Osteocyte (in vitro differentiated cells): Measurements from ENCODE around the gene NATD1. TPM values are rescaled to one million over a fixed set of nuclear protein-coding genes. Genes with fewer than 3 reads are reported as not detected.
A peak's percentile ranks its signal among the peaks of the same experiment; 100 is the strongest.

Experiments
- DNase-seq: peaks from one replicate; pipeline ENCODE4 v3.0.0; 2021; ENCODE audit warnings: mixed read lengths; ENCODE audit not compliant: unreplicated experiment; ENCODE audit errors: extremely low spot score
- H3K27ac Mint-ChIP-seq: one replicate; pipeline ENCODE4 v1.8.0; 2021; ENCODE audit warnings: mild to moderate bottlenecking, mixed read lengths; ENCODE audit not compliant: unreplicated experiment
- H3K27me3 Mint-ChIP-seq: one replicate; pipeline ENCODE4 v1.8.0; 2021; ENCODE audit warnings: mixed read lengths; ENCODE audit not compliant: unreplicated experiment
- H3K36me3 Mint-ChIP-seq: one replicate; pipeline ENCODE4 v1.8.0; 2021; ENCODE audit warnings: mixed read lengths; ENCODE audit not compliant: unreplicated experiment
- H3K4me1 Mint-ChIP-seq: one replicate; pipeline ENCODE4 v1.8.0; 2021; ENCODE audit warnings: mixed read lengths; ENCODE audit not compliant: unreplicated experiment
- H3K4me3 Mint-ChIP-seq: one replicate; pipeline ENCODE4 v1.8.0; 2021; ENCODE audit warnings: mild to moderate bottlenecking, moderate library complexity, mixed read lengths; ENCODE audit not compliant: unreplicated experiment
- H3K9me3 Mint-ChIP-seq: one replicate; pipeline ENCODE4 v1.8.0; 2021; ENCODE audit warnings: mixed read lengths; ENCODE audit not compliant: unreplicated experiment
- total RNA-seq: library from RNA; stranded (reverse); gene quantifications from 2 replicates; pipeline ENCODE4 v1.2.1, GENCODE V29; 2021
- TF ChIP-seq, protein P1 (sequence below): fragments of 200-600 bp; sonication (generic); IDR thresholded peaks from 2 replicates; pipeline ENCODE4 v1.5.0; 2021; ENCODE audit warnings: antibody characterized with exemption, mild to moderate bottlenecking, moderate library complexity

Gene NATD1
- total RNA-seq, 1 donor from 2014 or later, result 18.5 TPM

DNA sequence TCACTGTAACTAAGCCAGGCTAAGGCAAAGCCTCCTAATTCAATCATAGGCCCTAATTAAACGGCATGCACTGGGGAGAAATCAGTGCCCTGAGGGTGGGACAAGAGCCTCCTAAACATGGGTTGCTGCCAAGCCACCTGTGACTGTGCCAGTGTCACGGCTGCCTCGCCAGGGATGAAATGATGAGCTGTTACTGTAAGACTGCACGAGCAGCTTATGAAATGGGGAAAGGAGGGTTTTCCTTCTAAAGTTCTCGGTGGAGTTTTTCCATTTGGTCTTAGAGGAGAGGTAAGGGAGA lies 52.0 kb downstream of the NATD1 start:
- TF ChIP-seq, protein P1, sequence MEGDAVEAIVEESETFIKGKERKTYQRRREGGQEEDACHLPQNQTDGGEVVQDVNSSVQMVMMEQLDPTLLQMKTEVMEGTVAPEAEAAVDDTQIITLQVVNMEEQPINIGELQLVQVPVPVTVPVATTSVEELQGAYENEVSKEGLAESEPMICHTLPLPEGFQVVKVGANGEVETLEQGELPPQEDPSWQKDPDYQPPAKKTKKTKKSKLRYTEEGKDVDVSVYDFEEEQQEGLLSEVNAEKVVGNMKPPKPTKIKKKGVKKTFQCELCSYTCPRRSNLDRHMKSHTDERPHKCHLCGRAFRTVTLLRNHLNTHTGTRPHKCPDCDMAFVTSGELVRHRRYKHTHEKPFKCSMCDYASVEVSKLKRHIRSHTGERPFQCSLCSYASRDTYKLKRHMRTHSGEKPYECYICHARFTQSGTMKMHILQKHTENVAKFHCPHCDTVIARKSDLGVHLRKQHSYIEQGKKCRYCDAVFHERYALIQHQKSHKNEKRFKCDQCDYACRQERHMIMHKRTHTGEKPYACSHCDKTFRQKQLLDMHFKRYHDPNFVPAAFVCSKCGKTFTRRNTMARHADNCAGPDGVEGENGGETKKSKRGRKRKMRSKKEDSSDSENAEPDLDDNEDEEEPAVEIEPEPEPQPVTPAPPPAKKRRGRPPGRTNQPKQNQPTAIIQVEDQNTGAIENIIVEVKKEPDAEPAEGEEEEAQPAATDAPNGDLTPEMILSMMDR, result no peak
- Mint-ChIP-seq H3K4me1 (peaks cover 12% of the 10 kb centered on the region), H3K27me3 (no peaks in the 10 kb centered on the region), H3K27ac (no peak overlapping the region), H3K36me3 (peaks cover 18% of the 10 kb centered on the region), H3K9me3 (no peaks in the 10 kb centered on the region), H3K4me3 (no peak overlapping the region)
- DNase-seq, result no peak

DNA sequence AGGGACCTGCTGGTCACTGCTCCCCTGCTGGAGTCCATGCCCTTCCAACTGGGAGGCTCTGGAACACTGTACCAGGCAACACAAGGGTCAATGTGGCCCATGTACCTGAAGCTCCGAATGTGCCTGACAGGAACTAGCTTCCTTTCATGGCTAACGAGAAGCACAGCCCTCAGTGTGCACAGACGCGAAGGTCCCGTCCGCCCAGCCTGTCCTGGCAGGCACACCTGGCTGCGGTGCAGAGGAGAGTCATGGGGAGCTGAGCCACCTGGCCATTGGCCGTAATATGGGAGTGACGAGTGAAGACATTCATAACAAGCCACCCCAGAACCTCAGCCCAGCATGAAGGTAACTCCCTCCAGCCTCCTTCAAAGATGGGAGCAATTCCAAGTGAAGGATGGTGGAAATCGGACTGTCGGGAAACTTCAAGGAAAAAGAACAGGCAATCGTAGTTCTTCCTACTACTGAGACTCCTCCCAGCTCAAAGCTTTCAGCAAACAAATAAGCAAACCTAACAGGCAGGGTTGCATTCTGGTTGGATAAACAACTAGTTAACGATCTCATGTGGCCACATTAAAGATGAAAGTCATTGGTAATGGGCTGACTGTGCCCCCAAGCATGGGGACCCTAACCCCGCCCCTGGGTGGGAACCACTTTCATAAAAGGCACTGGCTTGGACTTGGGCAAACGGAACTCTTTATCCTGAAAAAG lies 52.5 kb downstream of the NATD1 start:
- TF ChIP-seq, protein P1, result no peak
- Mint-ChIP-seq H3K4me1 (peaks cover 12% of the 10 kb centered on the region), H3K4me3 (no peak overlapping the region), H3K27me3 (no peaks in the 10 kb centered on the region), H3K36me3 (peaks cover 18% of the 10 kb centered on the region), H3K27ac (peak overlapping the region; percentile 9), H3K9me3 (no peaks in the 10 kb centered on the region)
- DNase-seq, result no peak

DNA sequence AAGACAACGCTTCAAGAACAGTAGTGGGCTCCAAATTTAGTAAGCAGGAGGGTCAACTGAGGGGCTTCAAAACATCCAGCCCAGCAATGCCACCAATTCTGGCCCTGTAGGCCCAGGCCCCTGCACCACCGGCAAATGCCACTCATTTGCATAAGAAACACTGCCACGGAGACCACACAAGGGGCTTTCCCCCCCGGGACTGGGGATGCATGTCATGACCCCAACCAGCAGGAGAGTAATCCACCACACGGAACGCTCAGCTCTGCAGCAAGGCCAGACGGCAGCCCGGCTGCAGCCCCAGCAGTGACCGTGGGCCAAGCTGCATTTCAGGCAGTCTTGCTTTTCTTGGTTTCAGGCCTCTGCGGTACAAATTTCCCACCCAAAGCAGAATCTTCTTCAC lies 53.4 kb downstream of the NATD1 start:
- peaks cover 14% of the 10 kb centered on the region for H3K4me1 Mint-ChIP-seq
- TF ChIP-seq, protein P1, result no peak
- H3K27me3 Mint-ChIP-seq, result no peaks in the 10 kb centered on the region
- no peak for DNase-seq
- peaks cover 18% of the 10 kb centered on the region for H3K36me3 Mint-ChIP-seq
- H3K27ac Mint-ChIP-seq, result peak overlapping the region; percentile 9
- no peaks in the 10 kb centered on the region for H3K9me3 Mint-ChIP-seq
- no peak overlapping the region for H3K4me3 Mint-ChIP-seq

DNA sequence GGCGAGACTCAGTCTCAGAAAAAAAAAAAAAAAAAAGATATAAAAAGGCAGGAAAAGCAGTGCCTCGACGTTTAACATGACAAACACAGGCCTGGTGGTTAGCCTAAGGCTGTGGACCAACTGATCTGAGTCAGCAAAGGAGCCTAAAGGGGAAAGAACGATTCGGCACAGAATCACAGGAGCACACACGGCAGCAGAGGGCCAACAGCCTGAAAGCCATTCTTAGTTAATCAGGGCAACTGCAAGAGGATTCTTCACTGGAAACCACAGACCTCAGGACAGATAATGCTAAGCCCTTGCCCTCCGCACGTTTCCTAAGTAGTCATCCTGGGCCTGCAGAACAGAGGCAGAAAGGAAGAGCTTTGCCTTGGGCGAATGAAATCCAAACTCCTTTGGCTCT lies 53.9 kb downstream of the NATD1 start:
- no peak for DNase-seq
- no peak overlapping the region for H3K4me3 Mint-ChIP-seq
- peak overlapping the region; percentile 59 for H3K27ac Mint-ChIP-seq
- H3K27me3 Mint-ChIP-seq, result no peaks in the 10 kb centered on the region
- peaks cover 19% of the 10 kb centered on the region for H3K4me1 Mint-ChIP-seq
- TF ChIP-seq, protein P1, result no peak
- no peaks in the 10 kb centered on the region for H3K9me3 Mint-ChIP-seq
- peaks cover 18% of the 10 kb centered on the region for H3K36me3 Mint-ChIP-seq

DNA sequence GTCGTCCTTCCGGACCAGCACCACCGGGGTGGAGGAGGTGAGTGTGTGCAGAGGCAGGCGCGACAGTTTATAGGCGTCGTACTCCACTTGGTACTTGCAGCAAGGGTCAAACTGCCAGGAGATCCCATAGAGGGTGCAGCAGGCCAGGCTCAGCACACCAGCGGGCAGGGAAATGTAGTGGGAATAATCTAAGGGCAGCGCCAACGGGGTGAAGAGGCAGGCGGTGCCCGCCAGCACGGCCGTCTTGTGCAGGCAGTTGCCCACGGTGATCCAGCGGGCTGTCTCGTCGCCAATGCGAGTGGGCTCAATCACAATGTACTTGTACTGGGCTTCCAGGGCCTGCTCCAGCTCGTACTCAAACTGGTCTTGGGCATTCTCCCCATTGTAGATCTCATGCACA lies 54.8 kb downstream of the NATD1 start:
- peaks cover 18% of the 10 kb centered on the region for H3K36me3 Mint-ChIP-seq
- H3K9me3 Mint-ChIP-seq, result no peaks in the 10 kb centered on the region
- no peak for DNase-seq
- H3K4me3 Mint-ChIP-seq, result no peak overlapping the region
- peaks cover 23% of the 10 kb centered on the region for H3K4me1 Mint-ChIP-seq
- no peaks in the 10 kb centered on the region for H3K27me3 Mint-ChIP-seq
- TF ChIP-seq, protein P1, result no peak
- no peak overlapping the region for H3K27ac Mint-ChIP-seq
